ENCODE data around the gene PTPRN2.

DNA sequence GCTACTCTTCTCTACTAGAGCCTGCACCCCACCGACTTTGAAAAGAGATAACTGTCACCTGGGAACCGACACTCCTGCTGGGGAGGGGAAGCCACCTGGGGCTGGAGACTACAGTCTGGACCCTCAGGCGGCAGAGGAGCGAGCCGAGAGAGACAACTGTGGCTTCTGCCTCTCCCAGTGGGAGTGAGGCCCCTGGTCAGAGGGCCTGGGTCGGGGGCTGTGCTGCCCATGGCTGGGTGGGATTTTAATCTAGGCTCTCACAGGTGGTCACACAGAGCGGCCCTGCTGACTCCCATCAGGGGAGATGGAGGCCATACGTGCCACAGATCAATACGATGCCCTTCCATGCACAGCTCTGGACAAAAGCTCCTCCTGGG, 878.7 kb downstream of the PTPRN2 start:
- no peak for TF ChIP-seq TCF7L2 (IDR thresholded peaks at IDR 0.05; ENCODE audit: borderline replicate concordance, extremely low read depth, insufficient read depth, insufficient read length)
- TF ChIP-seq ATF3 (IDR thresholded peaks at IDR 0.05): no peak
- no peak for TF ChIP-seq CTCF (IDR thresholded peaks at IDR 0.05 in 2 of 3, conservative IDR thresholded peaks at IDR 0.05 in 1 of 3; ENCODE audit: borderline replicate concordance in 1 of 3, insufficient read depth in 1 of 3, low read depth in 2 of 3, low read length in 2 of 3)
- no peak for TF ChIP-seq POLR2A (IDR thresholded peaks at IDR 0.05; ENCODE audit: borderline replicate concordance, extremely low read depth, insufficient read depth, insufficient read length)
- no peak for TF ChIP-seq EZH2 (IDR thresholded peaks at IDR 0.05)
